ENCODE data around the gene ATP5F1C. TPM values are rescaled to one million over a fixed set of nuclear protein-coding genes. Genes with fewer than 3 reads are reported as not detected.
"Not testable (repeated sequence)": the region's sequence is repeated elsewhere in the genome, so short reads cannot be mapped to it uniquely, and the experiment has no call there.

The ATP5F1C gene
- total and polyA plus RNA-seq, 2 donors (not counting 3 experiments of a cell fraction or from before 2014, with no cell fraction given), result 184 to 290 TPM

DNA sequence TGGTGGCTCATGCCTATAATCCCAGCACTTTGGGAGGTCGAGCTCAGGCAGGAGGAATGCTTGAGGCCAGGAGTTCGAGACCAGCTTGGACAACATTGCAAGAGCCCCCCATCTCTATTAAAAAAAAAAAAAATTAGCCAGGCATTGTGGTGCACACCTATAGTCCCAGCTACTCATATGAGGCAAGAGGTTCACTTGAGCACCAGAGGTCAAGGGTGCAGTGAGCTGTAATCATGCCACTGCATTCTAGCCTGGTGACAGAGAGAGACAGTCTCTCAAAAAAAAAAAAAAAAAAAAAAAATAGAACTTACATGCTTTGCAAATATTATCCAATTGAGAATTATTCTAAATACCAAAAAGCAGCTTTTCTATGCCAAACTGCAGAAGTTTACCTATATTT lies 11.2 kb upstream of the ATP5F1C start:
- DNase-seq (ENCODE audit: low read depth, low spot score) (no peak), FAIRE-seq (no peak)
- Histone ChIP-seq H2AFZ (ENCODE audit: low read depth, low read length) (no peak overlapping the region), H3K4me1 (ENCODE audit: control insufficient read depth, extremely low read depth, insufficient read depth, low read length) (peaks cover 12% of the 10 kb centered on the region), H4K20me1 (replicated peaks; ENCODE audit: control insufficient read depth, extremely low read depth, insufficient read depth, low read length) (no peaks in the 10 kb centered on the region), H3K27ac (ENCODE audit: insufficient read depth, low read depth, low read length) (no peak overlapping the region), H3K4me2 (ENCODE audit: insufficient read depth, low read length) (no peak overlapping the region), H3K9me1 (replicated peaks; ENCODE audit: control insufficient read depth, extremely low read depth, insufficient read depth, low read length) (no peaks in the 10 kb centered on the region), H3K4me3 (replicated peaks in 1 of 3; ENCODE audit: insufficient read depth in 1 of 3, low read depth in 1 of 3, low read length in 3 of 3) (no peak overlapping the region), H3K9me3 (replicated peaks; ENCODE audit: control insufficient read depth, insufficient read depth, low read length) (no peaks in the 10 kb centered on the region), H3K36me3 (ENCODE audit: control insufficient read depth in 2 of 2, extremely low read depth in 1 of 2, insufficient read depth in 2 of 2, low read length in 2 of 2) (peaks cover 4 to 9% of the 10 kb centered on the region in 2 experiments), H3K79me2 (ENCODE audit: control insufficient read depth, insufficient read depth, low read length) (peaks cover 13% of the 10 kb centered on the region), H3K9ac (replicated peaks; ENCODE audit: extremely low read depth, insufficient read depth, low read length) (no peak overlapping the region), H3K27me3 (ENCODE audit: control insufficient read depth in 2 of 2, insufficient read depth in 2 of 2, low read length in 2 of 2) (no peaks in the 10 kb centered on the region)
- CTCF ChIA-PET, result interaction anchor here (0.6 to 1.3 kb wide), 3 partner anchors 20 to 1239 kb away, joined by 3 read pairs; no protein-coding TSS in a partner anchor
- TF ChIP-seq FOS (IDR thresholded peaks at IDR 0.05; ENCODE audit: borderline replicate concordance, insufficient read depth, low read length) (no peak), JUN (IDR thresholded peaks at IDR 0.05; ENCODE audit: borderline replicate concordance, insufficient read depth, insufficient read length, low read depth) (no peak), GATA2 (IDR thresholded peaks at IDR 0.05; ENCODE audit: insufficient read depth, insufficient read length, low read depth, low read length) (no peak), EZH2 (IDR thresholded peaks at IDR 0.05; ENCODE audit: borderline replicate concordance, low read depth, low read length, severe bottlenecking) (no peak), POLR2A (IDR thresholded peaks at IDR 0.05; ENCODE audit: low read depth, low read length) (no peak), MAX (IDR thresholded peaks at IDR 0.05; ENCODE audit: insufficient read depth, insufficient read length) (no peak), MYC (IDR thresholded peaks at IDR 0.05; ENCODE audit: low read depth, low read length) (no peak), POLR2AphosphoS5 (IDR thresholded peaks at IDR 0.05; ENCODE audit: insufficient read depth, low read depth, low read length) (no peak)
- TF ChIP-seq, protein P1, sequence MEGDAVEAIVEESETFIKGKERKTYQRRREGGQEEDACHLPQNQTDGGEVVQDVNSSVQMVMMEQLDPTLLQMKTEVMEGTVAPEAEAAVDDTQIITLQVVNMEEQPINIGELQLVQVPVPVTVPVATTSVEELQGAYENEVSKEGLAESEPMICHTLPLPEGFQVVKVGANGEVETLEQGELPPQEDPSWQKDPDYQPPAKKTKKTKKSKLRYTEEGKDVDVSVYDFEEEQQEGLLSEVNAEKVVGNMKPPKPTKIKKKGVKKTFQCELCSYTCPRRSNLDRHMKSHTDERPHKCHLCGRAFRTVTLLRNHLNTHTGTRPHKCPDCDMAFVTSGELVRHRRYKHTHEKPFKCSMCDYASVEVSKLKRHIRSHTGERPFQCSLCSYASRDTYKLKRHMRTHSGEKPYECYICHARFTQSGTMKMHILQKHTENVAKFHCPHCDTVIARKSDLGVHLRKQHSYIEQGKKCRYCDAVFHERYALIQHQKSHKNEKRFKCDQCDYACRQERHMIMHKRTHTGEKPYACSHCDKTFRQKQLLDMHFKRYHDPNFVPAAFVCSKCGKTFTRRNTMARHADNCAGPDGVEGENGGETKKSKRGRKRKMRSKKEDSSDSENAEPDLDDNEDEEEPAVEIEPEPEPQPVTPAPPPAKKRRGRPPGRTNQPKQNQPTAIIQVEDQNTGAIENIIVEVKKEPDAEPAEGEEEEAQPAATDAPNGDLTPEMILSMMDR (IDR thresholded peaks at IDR 0.05; ENCODE audit: extremely low read depth in 1 of 2, insufficient read depth in 1 of 2, low read depth in 1 of 2, low read length in 2 of 2), result no peak
- no TSS peak for BruUV-seq (replicated peaks)
- intact Hi-C loops (cut with micrococcal nuclease), result no loop called here
- POLR2A ChIA-PET, result interaction anchor here (0.5 to 0.7 kb wide), 3 partner anchors 24 to 75 kb away, joined by 3 to 5 read pairs (median 3); no protein-coding TSS in a partner anchor
- dilution Hi-C loops (cut with MboI; ENCODE audit: extremely low pct_ligation_motif_present, low sequenced_read_pairs), result no loop called here

- H3K27me3 ChIP-seq (ENCODE audit: control insufficient read depth in 2 of 2, insufficient read depth in 2 of 2, low read length in 2 of 2); POLR2A ChIA-PET; BruUV-seq (replicated peaks); H3K9me1 ChIP-seq (replicated peaks; ENCODE audit: control insufficient read depth, extremely low read depth, insufficient read depth, low read length); FAIRE-seq; CTCF ChIA-PET; H3K4me3 ChIP-seq (replicated peaks in 1 of 3; ENCODE audit: insufficient read depth in 1 of 3, low read depth in 1 of 3, low read length in 3 of 3); H4K20me1 ChIP-seq (replicated peaks; ENCODE audit: control insufficient read depth, extremely low read depth, insufficient read depth, low read length); H3K4me1 ChIP-seq (ENCODE audit: control insufficient read depth, extremely low read depth, insufficient read depth, low read length); H3K4me2 ChIP-seq (ENCODE audit: insufficient read depth, low read length); intact Hi-C loops (cut with micrococcal nuclease); H3K9me3 ChIP-seq (replicated peaks; ENCODE audit: control insufficient read depth, insufficient read depth, low read length); H3K27ac ChIP-seq (ENCODE audit: insufficient read depth, low read depth, low read length); H3K9ac ChIP-seq (replicated peaks; ENCODE audit: extremely low read depth, insufficient read depth, low read length); H2AFZ ChIP-seq (ENCODE audit: low read depth, low read length); DNase-seq (ENCODE audit: low read depth, low spot score); H3K36me3 ChIP-seq (ENCODE audit: control insufficient read depth in 2 of 2, extremely low read depth in 1 of 2, insufficient read depth in 2 of 2, low read length in 2 of 2); dilution Hi-C loops (cut with MboI; ENCODE audit: extremely low pct_ligation_motif_present, low sequenced_read_pairs): not testable (repeated sequence)
- H3K79me2 ChIP-seq (ENCODE audit: control insufficient read depth, insufficient read depth, low read length), result peaks cover 60% of the 10 kb centered on the region
Observed at GRCh38 chr10:7782194-7782593, 5.8 kb upstream of the ATP5F1C start.
